ENCODE data around the gene MYMK. TPM values are rescaled to one million over a fixed set of nuclear protein-coding genes. Genes with fewer than 3 reads are reported as not detected.

Gene MYMK
- total RNA-seq, 4 donors from 2014 or later: not detected

- no peak overlapping the region for H3K4me3 ChIP-seq (ENCODE audit: low read depth, poor library complexity, severe bottlenecking)
- WGBS, 2 donors: 77 to 87% methylated on average over 9 of the region's 11 CpGs
- intact Hi-C loops (cut with DNase I; ENCODE audit: low total_unique reads): loop anchor here (10.0 kb wide), 1 partner anchor 189 kb away; no protein-coding TSS in a partner anchor
- no peak for DNase-seq (ENCODE audit: low spot score in 2 of 2)
- TF ChIP-seq POLR2A (IDR thresholded peaks at IDR 0.05): no peak
- no peak for TF ChIP-seq CTCF (IDR thresholded peaks at IDR 0.05)
These were observed 11.3 kb upstream of the MYMK start for GRCh38 chr9:133536080-133536479.

- TF ChIP-seq CTCF (IDR thresholded peaks at IDR 0.05) (no peak), POLR2A (IDR thresholded peaks at IDR 0.05) (no peak)
- no peak overlapping the region for H3K4me3 ChIP-seq (ENCODE audit: low read depth, poor library complexity, severe bottlenecking)
- intact Hi-C loops (cut with DNase I; ENCODE audit: low total_unique reads): loop anchor here (10.0 kb wide), 1 partner anchor 189 kb away; no protein-coding TSS in a partner anchor
- DNase-seq (ENCODE audit: low spot score in 2 of 2): no peak
- 65 to 70% methylated on average over 8 to 13 of the region's 13 CpGs for WGBS, 2 donors
These were observed 10.6 kb upstream of the MYMK start for GRCh38 chr9:133535306-133535877.

- TF ChIP-seq CTCF (IDR thresholded peaks at IDR 0.05): no peak
- no peak for TF ChIP-seq POLR2A (IDR thresholded peaks at IDR 0.05)
- no peak for DNase-seq (ENCODE audit: low spot score in 2 of 2)
- intact Hi-C loops (cut with DNase I; ENCODE audit: low total_unique reads): loop anchor here (10.0 kb wide), 1 partner anchor 190 kb away; no protein-coding TSS in a partner anchor
- WGBS, 2 donors: 4 to 5% methylated on average over 35 to 62 of the region's 70 CpGs
- no peak within 1 kb of the TSS for H3K4me3 ChIP-seq (ENCODE audit: low read depth, poor library complexity, severe bottlenecking)
These were observed 9.9 kb upstream of the MYMK start, which contains the start of gene ADAMTSL2 for GRCh38 chr9:133534346-133535291. Gene ADAMTSL2 (plus strand): TSS chr9:133534704. CDS start chr9:133536713, 2,009 bp downstream.

- intact Hi-C loops (cut with DNase I; ENCODE audit: low total_unique reads): loop anchor here (10.0 kb wide), 1 partner anchor 191 kb away; no protein-coding TSS in a partner anchor
- DNase-seq (ENCODE audit: low spot score in 2 of 2): no peak
- no peak overlapping the region for H3K4me3 ChIP-seq (ENCODE audit: low read depth, poor library complexity, severe bottlenecking)
- 41 to 67% methylated on average over 8 to 9 of the region's 9 CpGs for WGBS, 2 donors
- TF ChIP-seq CTCF (IDR thresholded peaks at IDR 0.05): no peak
These were observed 9.1 kb upstream of the MYMK start for GRCh38 chr9:133533857-133534256.

GRCh38 chr9:133532937-133533668 is 8.3 kb upstream of the MYMK start:
- intact Hi-C loops (cut with DNase I; ENCODE audit: low total_unique reads): loop anchor here (10.0 kb wide), 1 partner anchor 192 kb away; no protein-coding TSS in a partner anchor
- WGBS, 2 donors: 57 to 61% methylated on average over 18 to 20 of the region's 20 CpGs
- no peak overlapping the region for H3K4me3 ChIP-seq (ENCODE audit: low read depth, poor library complexity, severe bottlenecking)
- TF ChIP-seq CTCF (IDR thresholded peaks at IDR 0.05) (peak in 1 of 3 donors; percentile 93), POLR2A (IDR thresholded peaks at IDR 0.05) (no peak)
- peak in 1 of 2 donors; percentile 33 for DNase-seq (ENCODE audit: low spot score in 2 of 2)
